HL-60 (cell line): Measurements from ENCODE around the gene NELFE.

Experiments
- DNase-seq, 2 experiments: peaks; one replicate each; pipeline ENCODE4 v3.0.0-alpha.2; 2010 to 2020; ENCODE audit warnings: low read depth in 1 of 2, low spot score in 1 of 2
- H3K27ac ChIP-seq: fragments of 250-450 bp; sonication (Bioruptor Pico); replicated peaks from 2 replicates; pipeline ENCODE4 v1.5.1; 2020; ENCODE audit warnings: mild to moderate bottlenecking, moderate library complexity
- H3K27me3 ChIP-seq: fragments of 250-450 bp; sonication (Bioruptor Pico); 2 replicates; pipeline ENCODE4 v1.5.1; 2021; ENCODE audit warnings: mild to moderate bottlenecking, moderate library complexity; ENCODE audit not compliant: insufficient read depth, poor library complexity, severe bottlenecking
- H3K4me3 ChIP-seq: replicated peaks from 2 replicates; pipeline ENCODE4 v1.5.1; 2011; ENCODE audit warnings: mild to moderate bottlenecking, control low read depth, low read length; ENCODE audit not compliant: insufficient read depth
- CTCF ChIP-seq: IDR thresholded peaks from one replicate; pipeline ENCODE4 v1.5.1; 2011; ENCODE audit warnings: low read length, control low read depth, inconsistent platforms; ENCODE audit not compliant: insufficient read depth
- GABPA ChIP-seq: IDR thresholded peaks from 2 replicates; pipeline ENCODE4 v1.6.1; 2012; ENCODE audit warnings: low read depth
- POLR2AphosphoS5 ChIP-seq: IDR thresholded peaks from 2 replicates; pipeline ENCODE4 v1.6.1; 2012; ENCODE audit warnings: low read depth
- SPI1 ChIP-seq: IDR thresholded peaks from 2 replicates; pipeline ENCODE4 v1.6.1; 2012; ENCODE audit warnings: low read depth, mild to moderate bottlenecking, borderline replicate concordance
- TF ChIP-seq, protein P1 (sequence below): IDR thresholded peaks from 2 replicates; pipeline ENCODE4 v1.6.1; 2012; ENCODE audit warnings: low read depth; ENCODE audit not compliant: insufficient replicate concordance

NELFE gene

DNA sequence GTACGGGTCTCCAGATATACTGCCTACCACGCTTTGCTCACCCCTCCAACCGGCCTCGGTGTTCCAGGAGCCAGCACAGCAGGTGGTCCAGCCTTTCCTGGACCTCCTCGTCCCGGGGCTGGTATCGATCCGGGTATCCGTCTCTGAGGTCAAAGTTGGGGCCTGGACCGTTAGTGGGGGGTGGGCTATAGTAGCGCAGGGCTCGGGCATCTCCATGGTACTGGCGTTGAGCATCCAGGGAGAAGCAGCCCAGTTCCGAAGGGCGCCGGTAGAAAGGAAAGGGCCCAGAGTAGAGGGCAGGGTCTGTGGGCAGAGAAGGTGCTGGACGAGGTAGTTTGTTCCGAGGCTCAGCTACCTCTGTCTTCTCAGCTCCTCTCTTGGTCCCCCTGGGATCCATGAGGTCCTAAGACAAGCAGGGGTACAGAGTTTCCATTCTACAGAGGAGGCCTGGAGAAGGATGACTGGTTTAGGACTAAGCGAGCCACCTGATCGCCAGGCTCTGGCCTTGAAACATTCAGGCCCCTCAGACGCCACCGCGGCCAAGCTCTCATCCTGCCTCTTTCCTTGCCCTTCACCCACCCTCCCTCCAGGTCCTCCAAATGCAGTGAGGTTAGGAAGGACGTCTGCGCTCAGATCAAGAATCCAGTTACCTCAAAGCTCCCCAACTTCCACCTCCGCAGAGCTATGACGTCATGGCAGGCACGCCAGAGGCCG, 12.7 kb upstream of the NELFE start:
- Histone ChIP-seq H3K27ac (peak overlapping the region; percentile 93), H3K4me3 (peak overlapping the region; percentile 82), H3K27me3 (no peaks in the 10 kb centered on the region)
- DNase-seq, result no peak
- no peak for TF ChIP-seq GABPA
- TF ChIP-seq POLR2AphosphoS5, result no peak; the same call in 1 of the 2 replicates

DNA sequence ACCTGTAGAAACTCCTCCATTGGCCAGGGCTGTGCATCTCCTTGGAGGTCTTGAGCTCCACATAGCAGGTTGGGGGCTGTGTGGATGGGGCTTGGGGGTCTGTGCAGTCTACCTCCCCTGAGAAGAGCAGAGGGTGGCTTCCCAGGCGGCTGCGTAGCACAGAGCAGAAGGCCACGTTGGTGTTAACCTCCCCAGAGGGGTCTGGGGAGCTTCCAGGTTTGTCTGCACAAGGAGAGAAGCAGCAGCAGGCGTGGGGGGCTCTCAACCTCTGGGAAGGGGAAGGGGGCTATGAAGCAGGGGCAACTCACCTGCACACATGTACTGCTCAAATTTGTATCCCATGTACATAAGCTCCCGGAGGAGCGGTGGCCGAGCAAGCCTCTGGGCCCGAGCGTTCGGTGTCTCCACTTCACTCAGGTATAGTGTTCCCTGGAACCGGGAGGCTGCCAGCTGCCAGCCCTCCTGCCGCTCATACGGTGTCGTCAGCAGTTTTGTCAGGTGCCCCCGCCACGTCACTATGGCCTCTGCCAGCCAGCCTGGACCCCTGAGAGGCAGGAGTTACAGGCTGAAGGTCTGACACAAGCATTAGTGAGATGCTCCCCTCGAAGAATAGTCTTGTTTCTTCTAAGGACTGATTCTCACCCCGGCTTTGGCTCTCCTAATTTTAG, 12.0 kb upstream of the NELFE start:
- H3K27ac ChIP-seq, result peak overlapping the region; percentile 93
- H3K27me3 ChIP-seq, result no peaks in the 10 kb centered on the region
- no peak for DNase-seq
- peak overlapping the region; percentile 82 for H3K4me3 ChIP-seq
- TF ChIP-seq CTCF, result no peak
- peak; percentile 44; the same call in 1 of the 2 replicates for TF ChIP-seq POLR2AphosphoS5

DNA sequence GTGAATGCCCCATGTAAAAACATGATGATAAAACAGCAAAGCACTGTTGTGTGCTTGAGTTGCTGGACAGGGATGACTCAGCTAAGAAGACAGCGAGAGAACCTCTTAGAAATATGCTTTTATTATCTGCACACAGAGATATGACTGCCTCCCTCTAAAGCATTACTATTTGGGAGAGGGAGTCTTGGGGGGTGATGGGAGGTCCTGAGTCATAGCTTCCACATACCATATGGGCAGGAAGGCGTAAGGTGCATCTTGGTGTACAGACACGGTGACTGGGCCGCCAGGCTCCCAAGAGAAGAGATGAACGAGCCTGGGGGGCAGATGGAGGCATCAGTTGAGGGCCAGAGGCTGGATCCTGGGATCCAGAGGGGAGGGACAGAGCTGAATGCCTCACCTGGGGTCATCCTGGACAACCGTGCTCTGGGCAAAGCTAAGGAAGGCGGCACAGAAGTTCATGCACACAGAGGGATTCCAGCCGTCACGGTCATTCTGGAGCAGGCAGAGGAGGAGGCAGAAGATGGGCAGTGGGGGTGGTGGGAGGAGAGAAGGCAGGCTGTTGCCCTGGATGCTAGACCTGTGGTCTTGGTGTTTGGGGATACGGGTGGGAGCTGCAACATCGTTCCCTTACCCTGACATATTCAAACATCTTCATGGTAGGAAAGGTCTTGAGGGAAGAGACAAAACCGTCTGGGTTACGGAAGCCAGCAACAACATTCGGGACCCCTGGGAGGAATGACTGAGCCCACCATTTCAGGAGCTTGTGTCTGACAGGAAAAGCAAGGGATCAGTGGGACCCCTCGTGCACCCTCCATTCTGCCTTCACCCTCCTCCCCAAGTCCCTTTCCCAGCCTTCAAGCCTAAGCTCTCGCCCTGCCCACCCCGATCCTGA, 11.2 kb upstream of the NELFE start:
- no peak for DNase-seq
- TF ChIP-seq, protein P1, sequence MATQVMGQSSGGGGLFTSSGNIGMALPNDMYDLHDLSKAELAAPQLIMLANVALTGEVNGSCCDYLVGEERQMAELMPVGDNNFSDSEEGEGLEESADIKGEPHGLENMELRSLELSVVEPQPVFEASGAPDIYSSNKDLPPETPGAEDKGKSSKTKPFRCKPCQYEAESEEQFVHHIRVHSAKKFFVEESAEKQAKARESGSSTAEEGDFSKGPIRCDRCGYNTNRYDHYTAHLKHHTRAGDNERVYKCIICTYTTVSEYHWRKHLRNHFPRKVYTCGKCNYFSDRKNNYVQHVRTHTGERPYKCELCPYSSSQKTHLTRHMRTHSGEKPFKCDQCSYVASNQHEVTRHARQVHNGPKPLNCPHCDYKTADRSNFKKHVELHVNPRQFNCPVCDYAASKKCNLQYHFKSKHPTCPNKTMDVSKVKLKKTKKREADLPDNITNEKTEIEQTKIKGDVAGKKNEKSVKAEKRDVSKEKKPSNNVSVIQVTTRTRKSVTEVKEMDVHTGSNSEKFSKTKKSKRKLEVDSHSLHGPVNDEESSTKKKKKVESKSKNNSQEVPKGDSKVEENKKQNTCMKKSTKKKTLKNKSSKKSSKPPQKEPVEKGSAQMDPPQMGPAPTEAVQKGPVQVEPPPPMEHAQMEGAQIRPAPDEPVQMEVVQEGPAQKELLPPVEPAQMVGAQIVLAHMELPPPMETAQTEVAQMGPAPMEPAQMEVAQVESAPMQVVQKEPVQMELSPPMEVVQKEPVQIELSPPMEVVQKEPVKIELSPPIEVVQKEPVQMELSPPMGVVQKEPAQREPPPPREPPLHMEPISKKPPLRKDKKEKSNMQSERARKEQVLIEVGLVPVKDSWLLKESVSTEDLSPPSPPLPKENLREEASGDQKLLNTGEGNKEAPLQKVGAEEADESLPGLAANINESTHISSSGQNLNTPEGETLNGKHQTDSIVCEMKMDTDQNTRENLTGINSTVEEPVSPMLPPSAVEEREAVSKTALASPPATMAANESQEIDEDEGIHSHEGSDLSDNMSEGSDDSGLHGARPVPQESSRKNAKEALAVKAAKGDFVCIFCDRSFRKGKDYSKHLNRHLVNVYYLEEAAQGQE, result no peak
- no peak for TF ChIP-seq POLR2AphosphoS5
- no peak for TF ChIP-seq CTCF
- no peak for TF ChIP-seq SPI1
- no peak for TF ChIP-seq GABPA
- Histone ChIP-seq H3K27ac (no peak overlapping the region), H3K4me3 (peak overlapping the region; percentile 82), H3K27me3 (no peaks in the 10 kb centered on the region)

DNA sequence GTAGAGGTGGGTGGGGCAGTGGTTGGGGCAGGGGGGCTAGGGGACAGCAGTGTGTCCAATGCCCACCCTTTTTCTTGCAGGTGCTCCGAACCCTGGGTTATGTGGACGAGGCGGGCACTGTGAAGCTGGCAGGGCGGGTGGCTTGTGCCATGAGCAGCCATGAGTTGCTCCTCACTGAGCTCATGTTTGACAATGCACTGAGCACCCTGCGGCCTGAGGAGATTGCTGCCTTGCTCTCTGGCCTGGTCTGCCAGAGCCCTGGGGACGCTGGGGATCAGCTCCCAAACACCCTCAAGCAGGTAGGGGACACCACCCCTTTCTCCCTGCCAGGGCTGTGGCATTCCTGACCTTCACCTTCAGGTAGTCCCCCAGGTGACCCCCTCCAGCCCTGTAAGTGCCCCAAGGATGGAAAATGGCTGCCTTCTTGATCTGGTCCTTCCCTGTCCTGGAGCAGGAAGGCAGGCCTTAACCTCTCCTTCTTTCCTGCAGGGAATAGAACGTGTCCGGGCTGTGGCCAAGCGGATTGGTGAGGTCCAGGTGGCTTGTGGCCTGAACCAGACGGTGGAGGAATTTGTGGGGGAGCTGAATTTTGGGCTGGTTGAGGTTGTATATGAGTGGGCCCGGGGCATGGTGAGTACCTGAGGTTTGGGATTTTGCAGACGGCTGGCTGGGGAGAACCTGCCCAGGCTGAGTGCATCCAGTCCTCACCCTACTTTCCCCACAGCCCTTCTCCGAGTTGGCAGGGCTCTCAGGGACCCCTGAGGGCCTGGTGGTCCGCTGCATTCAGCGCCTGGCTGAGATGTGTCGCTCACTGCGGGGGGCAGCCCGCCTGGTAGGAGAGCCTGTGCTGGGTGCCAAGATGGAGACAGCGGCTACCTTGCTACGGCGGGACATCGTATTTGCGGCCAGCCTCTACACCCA, 10.3 kb upstream of the NELFE start:
- Histone ChIP-seq H3K27me3 (no peaks in the 10 kb centered on the region), H3K4me3 (no peak overlapping the region), H3K27ac (no peak overlapping the region)
- no peak for DNase-seq
- TF ChIP-seq SPI1, result no peak
- TF ChIP-seq CTCF, result no peak
- TF ChIP-seq GABPA, result no peak
- no peak for TF ChIP-seq POLR2AphosphoS5
- TF ChIP-seq, protein P1, result no peak
